GM12878 (cell line): ENCODE data around the gene UBXN6. TPM values are rescaled to one million over a fixed set of nuclear protein-coding genes. Genes with fewer than 3 reads are reported as not detected.

Source experiments
- ATAC-seq: fragments of 200-7000 bp; cut with Tn5 transposase; 3 replicates; pipeline ENCODE4 v1.9.1; 2020; ENCODE audit warnings: mild to moderate bottlenecking, moderate library complexity
- BruUV-seq: library from RNA; stranded (reverse); fragments of 400-500 nt; replicated peaks from 2 replicates; lab custom pipeline; 2021; lab: Mats Ljungman, UMichigan
- CTCF ChIA-PET: fragments of 300-600 bp; sonication (Branson Sonifier 250); formaldehyde crosslinking; extraction: SDS; loops from one replicate; lab custom pipeline; 2021; ENCODE audit warnings: inconsistent platforms; lab: Yijun Ruan, JAX
- POLR2A ChIA-PET: fragments of 350-600 bp; formaldehyde crosslinking; extraction: SDS; loops from one replicate; lab custom pipeline; 2021; ENCODE audit warnings: inconsistent platforms; lab: Charles Lee
- RAD21 ChIA-PET: fragments of 300-600 bp; sonication (Branson Sonifier 250); formaldehyde crosslinking; loops from one replicate; lab custom pipeline; 2023; ENCODE audit warnings: antibody characterized with exemption; ENCODE audit not compliant: unreplicated experiment; lab: Charles Lee
- SMC1A ChIA-PET: fragments of 300-600 bp; sonication (Branson Sonifier 250); formaldehyde crosslinking; loops from one replicate; lab custom pipeline; 2023; ENCODE audit not compliant: unreplicated experiment, uncharacterized antibody; lab: Charles Lee
- DNase-seq: peaks from one replicate; pipeline ENCODE4 v3.0.0-alpha.2; 2011; ENCODE audit warnings: low read depth, low spot score
- FAIRE-seq: peaks from 3 replicates; lab custom pipeline; 2011; peaks lifted over from hg19 to GRCh38; lab: Jason Lieb, UNC
- H2AFZ ChIP-seq: 2 replicates; pipeline ENCODE4 v1.6.0; 2011; ENCODE audit warnings: low read depth, low read length, control low read depth; ENCODE audit not compliant: control insufficient read depth
- H3K27ac ChIP-seq: 2 replicates; pipeline ENCODE4 v1.5.1; 2011; ENCODE audit warnings: control low read depth; ENCODE audit not compliant: control insufficient read depth, insufficient read depth
- H3K27me3 ChIP-seq, 2 experiments: replicated peaks in 1 of 2; 2 replicates each; pipeline versions ENCODE4 v1.6.0 to v1.6.1; 2011; ENCODE audit warnings: low read length in 1 of 2; ENCODE audit not compliant: control insufficient read depth in 2 of 2, insufficient read depth in 2 of 2
- H3K36me3 ChIP-seq, 2 experiments: 2 replicates each; pipeline ENCODE4 v1.5.1; 2011; ENCODE audit warnings: low read length in 1 of 2; ENCODE audit not compliant: control insufficient read depth in 2 of 2, insufficient read depth in 2 of 2
- H3K4me1 ChIP-seq: 2 replicates; pipeline ENCODE4 v1.6.1; 2011; ENCODE audit warnings: mild to moderate bottlenecking, low read length, moderate library complexity, mixed read lengths; ENCODE audit not compliant: control insufficient read depth, insufficient read depth
- H3K4me2 ChIP-seq: 2 replicates; pipeline ENCODE4 v1.6.0; 2011; ENCODE audit warnings: control low read depth; ENCODE audit not compliant: control insufficient read depth, insufficient read depth
- H3K4me3 ChIP-seq: fragments of 200-600 bp; sonication (generic); 2 replicates; pipeline ENCODE4 v1.5.1; 2016
- H3K79me2 ChIP-seq: 2 replicates; pipeline ENCODE4 v1.6.0; 2011; ENCODE audit warnings: low read length; ENCODE audit not compliant: control insufficient read depth, insufficient read depth
- H3K9ac ChIP-seq: 2 replicates; pipeline ENCODE4 v1.8.0; 2011; ENCODE audit warnings: low read length, control low read depth, mixed read lengths; ENCODE audit not compliant: control insufficient read depth, insufficient read depth
- H3K9me3 ChIP-seq: replicated peaks from 3 replicates; pipeline ENCODE4 v1.5.1; 2011; ENCODE audit warnings: mild to moderate bottlenecking, low read length; ENCODE audit not compliant: control insufficient read depth, insufficient read depth
- H4K20me1 ChIP-seq: 2 replicates; pipeline ENCODE4 v1.6.0; 2011; ENCODE audit not compliant: control insufficient read depth, insufficient read depth
- CEBPZ ChIP-seq: fragments of 150-350 bp; IDR thresholded peaks from 2 replicates; pipeline ENCODE4 v1.6.1; 2016; ENCODE audit warnings: low read depth, low read length
- CHD2 ChIP-seq: IDR thresholded peaks from 2 replicates; pipeline ENCODE4 v1.6.1; 2011; ENCODE audit warnings: low read depth, low read length, improper control_type of control experiment, borderline replicate concordance
- CREB1 ChIP-seq: IDR thresholded peaks from 2 replicates; pipeline ENCODE4 v1.6.1; 2012; ENCODE audit warnings: low read depth, mild to moderate bottlenecking, inconsistent platforms
- EED ChIP-seq: sonication (generic); IDR thresholded peaks from 2 replicates; pipeline ENCODE4 v1.6.1; 2016; ENCODE audit warnings: antibody characterized with exemption, low read depth
- FOXK2 ChIP-seq: fragments of 450-650 bp; IDR thresholded peaks from 2 replicates; pipeline ENCODE4 v1.6.1; 2017; ENCODE audit warnings: mild to moderate bottlenecking, moderate library complexity
- IKZF1 ChIP-seq: fragments of 450-650 bp; conservative IDR thresholded peaks from 2 replicates; pipeline ENCODE4 v1.6.1; 2017; ENCODE audit warnings: antibody characterized with exemption, mild to moderate bottlenecking
- KAT2A ChIP-seq: conservative IDR thresholded peaks from 2 replicates; pipeline ENCODE4 v1.6.1; 2011; ENCODE audit warnings: low read depth, low read length; ENCODE audit not compliant: control insufficient read depth
- NRF1 ChIP-seq: conservative IDR thresholded peaks from 2 replicates; pipeline ENCODE4 v1.6.1; 2011; ENCODE audit warnings: mild to moderate bottlenecking, low read depth, low read length, improper control_type of control experiment
- POLR2A ChIP-seq: IDR thresholded peaks from 2 replicates; pipeline ENCODE4 v1.6.1; 2011; ENCODE audit warnings: low read depth, mild to moderate bottlenecking, low read length
- POLR2AphosphoS5 ChIP-seq: IDR thresholded peaks from 2 replicates; pipeline ENCODE4 v1.6.1; 2011; ENCODE audit warnings: mild to moderate bottlenecking, low read length, inconsistent platforms
- SUZ12 ChIP-seq: fragments of 200-600 bp; sonication (generic); IDR thresholded peaks from one replicate; pipeline ENCODE4 v1.6.1; 2018; ENCODE audit warnings: antibody characterized with exemption, mild to moderate bottlenecking; ENCODE audit not compliant: unreplicated experiment
- TBL1XR1 ChIP-seq: IDR thresholded peaks from 2 replicates; pipeline ENCODE4 v1.6.1; 2012; ENCODE audit warnings: low read depth, low read length, improper control_type of control experiment
- ZNF592 ChIP-seq: fragments of 450-650 bp; IDR thresholded peaks from 2 replicates; pipeline ENCODE4 v1.6.1; 2017; ENCODE audit warnings: mild to moderate bottlenecking, moderate library complexity
- WGBS: methylation state at CpG from one replicate; pipeline ENCODE4 v1.1.6; 2016; ENCODE audit warnings: low lambda C conversion rate; ENCODE audit not compliant: insufficient replicate concordance, insufficient coverage; ENCODE audit errors: missing lambda C conversion rate; 5-methylcytosine and 5-hydroxymethylcytosine counted together
- in situ Hi-C: fragments of 300-500 bp; cut with MboI; formaldehyde crosslinking; loops from 9 replicates; pipeline ENCODE4 v1.14.3; 2018; ENCODE audit warnings: mixed read lengths
- intact Hi-C: fragments of 100-400 bp; cut with micrococcal nuclease; formaldehyde crosslinking; loops from one replicate; pipeline ENCODE4 v1.14.2; 2022; ENCODE audit not compliant: unreplicated experiment
- polyA plus RNA-seq, 11 experiments: library from polyadenylated mRNA; depleted of rRNA in 4 of 11; unstranded in 6 of 11; stranded (reverse) in 5 of 11; fragments of >200 nt; fragmentation: Nextera tagmentation in 4 of 11; fragmentation: Illumina TruSeq in 1 of 11; extraction: Ambion mirVana in 4 of 11; extraction: Trizol in 1 of 11; gene quantifications; 1 replicate in 1 of 11; 2 replicates in 10 of 11; pipeline versions ENCODE4 v1.2.1 to v1.2.3, GENCODE V29; 2011 to 2016; ENCODE audit warnings: inconsistent platforms in 2 of 11, missing spikeins in 2 of 11, low read depth in 1 of 11
- total RNA-seq, 4 experiments: library from RNA; depleted of rRNA in 3 of 4; stranded (reverse); fragments of >200 nt in 3 of 4; fragmentation: Illumina TruSeq in 1 of 4; extraction: Trizol in 1 of 4; gene quantifications; 2 replicates each; pipeline versions ENCODE4 v1.2.1 to v1.2.3, GENCODE V29; 2013 to 2021

Gene UBXN6
- total and polyA plus RNA-seq, 10 of the 15 experiments (the other 5 are each of a cell fraction or from before 2014, with no cell fraction given), result 0.47 to 50.8 (median 13.0) TPM

GRCh38 chr19:4444765-4445741 lies 12.5 kb downstream of the UBXN6 start (continued):
- TF ChIP-seq KAT2A (no peak), EED (no peak), TBL1XR1 (no peak), NRF1 (no peak), CHD2 (no peak), SUZ12 (no peak)

GRCh38 chr19:4443966-4444764 lies 13.4 kb downstream of the UBXN6 start:
- H3K27me3 ChIP-seq, result no peaks in the 10 kb centered on the region
- H3K9me3 ChIP-seq, result no peaks in the 10 kb centered on the region
- H3K4me1 ChIP-seq, result peaks cover 7% of the 10 kb centered on the region
- ChIA-PET RAD21 (no interaction called here), POLR2A (no interaction called here), CTCF (no interaction called here), SMC1A (no interaction called here)
- no peaks in the 10 kb centered on the region for H3K79me2 ChIP-seq
- no peak overlapping the region for H3K9ac ChIP-seq
- in situ Hi-C loops, result no loop called here
- H2AFZ ChIP-seq, result no peak overlapping the region
- H3K36me3 ChIP-seq, result peaks cover 0 to 31% of the 10 kb centered on the region in 2 experiments; a peak in 3 of 4 replicates
- H3K27ac ChIP-seq, result no peak overlapping the region
- no peaks in the 10 kb centered on the region for H4K20me1 ChIP-seq
- BruUV-seq, result no TSS peak
- H3K4me2 ChIP-seq, result no peak overlapping the region
- WGBS, result 86% methylated on average over 20 of the region's 20 CpGs
- ATAC-seq, result no peak; the same call in 2 of the 3 replicates
- DNase-seq, result no peak
- H3K4me3 ChIP-seq, result no peak overlapping the region
- FAIRE-seq, result no peak
- intact Hi-C loops, result no loop called here
- TF ChIP-seq CREB1 (no peak), ZNF592 (no peak), POLR2A (peak; percentile 45; the same call in 1 of the 2 replicates), CEBPZ (no peak), FOXK2 (no peak), POLR2AphosphoS5 (peak; percentile 42; the same call in 1 of the 2 replicates), IKZF1 (no peak)
